SK-N-SH treated with all-trans-retinoic acid at 6 μM for 48 hours (cell line): ENCODE measurements around the gene CMIP.

ENCODE experiments used
- ATAC-seq: fragments of 200-7000 bp; cut with Tn5 transposase; 3 replicates; pipeline ENCODE4 v1.9.1; 2020; ENCODE audit warnings: mild to moderate bottlenecking, moderate library complexity
- ARNTL ChIP-seq: fragments of 450-650 bp; formaldehyde crosslinking; IDR thresholded peaks from 2 replicates; pipeline ENCODE4 v1.5.0; 2020; ENCODE audit warnings: low read depth, mild to moderate bottlenecking, moderate library complexity, borderline replicate concordance
- BACH2 ChIP-seq: fragments of 250-450 bp; sonication (Bioruptor Pico); IDR thresholded peaks from 2 replicates; pipeline ENCODE4 v1.9.0; 2021; ENCODE audit warnings: mild to moderate bottlenecking, borderline replicate concordance
- CSDC2 ChIP-seq: fragments of 250-450 bp; sonication (Bioruptor Pico); IDR thresholded peaks from 2 replicates; pipeline ENCODE4 v1.5.0; 2020; ENCODE audit warnings: mild to moderate bottlenecking, moderate library complexity
- ESRRG ChIP-seq: fragments of 250-450 bp; sonication (Bioruptor Pico); IDR thresholded peaks from 2 replicates; pipeline ENCODE4 v1.6.1; 2021; ENCODE audit warnings: mild to moderate bottlenecking
- GLIS3 ChIP-seq: fragments of 250-450 bp; sonication (Bioruptor Pico); IDR thresholded peaks from 2 replicates; pipeline ENCODE4 v1.5.0; 2020; ENCODE audit warnings: mild to moderate bottlenecking, moderate library complexity
- ISL1 ChIP-seq: fragments of 250-450 bp; sonication (Bioruptor Pico); IDR thresholded peaks from 2 replicates; pipeline ENCODE4 v2.1.2; 2022; ENCODE audit warnings: mild to moderate bottlenecking, moderate library complexity
- PPARA ChIP-seq: fragments of 250-450 bp; sonication (Bioruptor Pico); IDR thresholded peaks from 2 replicates; pipeline ENCODE4 v1.5.0; 2020; ENCODE audit warnings: mild to moderate bottlenecking, borderline replicate concordance
- RARB ChIP-seq: fragments of 250-450 bp; sonication (Bioruptor Pico); IDR thresholded peaks from 2 replicates; pipeline ENCODE4 v1.8.0; 2021; ENCODE audit warnings: mild to moderate bottlenecking, moderate library complexity
- SNAI2 ChIP-seq: fragments of 250-450 bp; sonication (Bioruptor Pico); IDR thresholded peaks from 2 replicates; pipeline ENCODE4 v1.5.0; 2020; ENCODE audit warnings: mild to moderate bottlenecking, moderate library complexity
- TCF4 ChIP-seq: fragments of 250-450 bp; sonication (Bioruptor Pico); IDR thresholded peaks from 2 replicates; pipeline ENCODE4 v1.8.0; 2021; ENCODE audit warnings: mild to moderate bottlenecking, moderate library complexity, borderline replicate concordance
- TOX ChIP-seq: fragments of 250-450 bp; sonication (Bioruptor Pico); IDR thresholded peaks from 2 replicates; pipeline ENCODE4 v1.8.0; 2021; ENCODE audit warnings: mild to moderate bottlenecking, moderate library complexity, borderline replicate concordance
- ZC3H10 ChIP-seq: fragments of 250-450 bp; sonication (Bioruptor Pico); IDR thresholded peaks from 2 replicates; pipeline ENCODE4 v1.5.1; 2021; ENCODE audit warnings: mild to moderate bottlenecking, moderate library complexity
- ZFP3 ChIP-seq: fragments of 250-450 bp; sonication (Bioruptor Pico); IDR thresholded peaks from 2 replicates; pipeline ENCODE4 v1.5.0; 2020; ENCODE audit warnings: mild to moderate bottlenecking, moderate library complexity
- ZFP30 ChIP-seq: fragments of 450-650 bp; formaldehyde crosslinking; IDR thresholded peaks from 2 replicates; pipeline ENCODE4 v1.5.0; 2022; ENCODE audit warnings: mild to moderate bottlenecking, moderate library complexity
- ZNF565 ChIP-seq: fragments of 450-650 bp; formaldehyde crosslinking; conservative IDR thresholded peaks from 2 replicates; pipeline ENCODE4 v1.5.0; 2020; ENCODE audit warnings: low read depth, mild to moderate bottlenecking, moderate library complexity
- ZNF70 ChIP-seq: fragments of 450-650 bp; formaldehyde crosslinking; IDR thresholded peaks from 2 replicates; pipeline ENCODE4 v1.5.0; 2020; ENCODE audit warnings: mild to moderate bottlenecking, moderate library complexity
- ZNF8 ChIP-seq: fragments of 450-650 bp; formaldehyde crosslinking; IDR thresholded peaks from 2 replicates; pipeline ENCODE4 v1.5.0; 2020; ENCODE audit warnings: mild to moderate bottlenecking, moderate library complexity
- TF ChIP-seq, protein P1 (sequence below): fragments of 250-450 bp; sonication (Bioruptor Pico); IDR thresholded peaks from 2 replicates; pipeline ENCODE4 v1.8.0; 2020; ENCODE audit warnings: mild to moderate bottlenecking, moderate library complexity, borderline replicate concordance
- TF ChIP-seq, protein P2 (sequence below): fragments of 250-450 bp; sonication (Bioruptor Pico); IDR thresholded peaks from 2 replicates; pipeline ENCODE4 v1.5.1; 2021; ENCODE audit warnings: mild to moderate bottlenecking, moderate library complexity
- TF ChIP-seq, protein P3 (sequence below): fragments of 250-450 bp; sonication (Bioruptor Pico); IDR thresholded peaks from 2 replicates; pipeline ENCODE4 v1.5.0; 2020; ENCODE audit warnings: mild to moderate bottlenecking, moderate library complexity
- TF ChIP-seq, protein P4 (sequence below): fragments of 250-450 bp; sonication (Bioruptor Pico); IDR thresholded peaks from 2 replicates; pipeline ENCODE4 v1.5.1; 2020; ENCODE audit warnings: low read depth, mild to moderate bottlenecking, moderate library complexity
- TF ChIP-seq, protein P5 (sequence below): fragments of 250-450 bp; sonication (Bioruptor Pico); IDR thresholded peaks from 2 replicates; pipeline ENCODE4 v1.8.0; 2021; ENCODE audit warnings: low read depth, mild to moderate bottlenecking, moderate library complexity, borderline replicate concordance

The CMIP gene

DNA sequence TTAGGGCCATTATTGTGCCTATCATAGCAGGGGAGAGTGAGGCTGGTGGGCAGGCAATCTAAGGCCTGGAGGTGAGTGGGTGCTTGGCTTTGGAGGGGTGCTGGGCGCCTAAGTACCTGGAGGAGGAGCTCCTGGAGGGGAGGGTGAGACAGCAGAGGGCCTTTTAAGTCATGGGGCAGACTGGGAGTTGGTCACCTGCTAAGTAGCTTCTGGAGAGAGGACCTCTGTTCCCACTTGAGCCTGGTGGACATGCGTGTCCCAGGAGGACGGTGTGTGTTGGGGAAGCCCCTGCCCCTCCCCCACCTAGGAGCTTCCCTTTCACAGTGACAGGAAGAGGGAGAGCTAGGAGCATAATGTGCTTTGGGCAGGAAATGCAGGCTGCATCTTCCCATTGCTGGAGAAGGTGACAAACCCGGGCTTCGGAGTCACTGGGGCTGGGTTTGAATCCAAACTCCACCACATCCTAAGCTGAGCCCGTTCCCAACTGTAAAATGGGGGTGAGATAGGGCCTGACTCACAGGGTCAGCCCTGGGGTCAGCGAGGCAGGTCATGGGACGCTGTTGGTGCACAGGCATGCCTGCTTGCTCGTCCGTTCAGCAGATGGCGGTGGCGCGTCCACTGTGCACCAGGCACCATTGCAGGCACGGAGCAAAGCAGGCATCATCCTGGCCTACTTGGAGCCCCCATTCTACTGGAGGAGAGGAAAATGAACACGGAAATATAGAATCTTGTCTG lies 37.9 kb downstream of the CMIP start:
- ATAC-seq = no peak
- TF ChIP-seq ESRRG (CRISPR knock-in tag) = no peak
- TF ChIP-seq, protein P1, sequence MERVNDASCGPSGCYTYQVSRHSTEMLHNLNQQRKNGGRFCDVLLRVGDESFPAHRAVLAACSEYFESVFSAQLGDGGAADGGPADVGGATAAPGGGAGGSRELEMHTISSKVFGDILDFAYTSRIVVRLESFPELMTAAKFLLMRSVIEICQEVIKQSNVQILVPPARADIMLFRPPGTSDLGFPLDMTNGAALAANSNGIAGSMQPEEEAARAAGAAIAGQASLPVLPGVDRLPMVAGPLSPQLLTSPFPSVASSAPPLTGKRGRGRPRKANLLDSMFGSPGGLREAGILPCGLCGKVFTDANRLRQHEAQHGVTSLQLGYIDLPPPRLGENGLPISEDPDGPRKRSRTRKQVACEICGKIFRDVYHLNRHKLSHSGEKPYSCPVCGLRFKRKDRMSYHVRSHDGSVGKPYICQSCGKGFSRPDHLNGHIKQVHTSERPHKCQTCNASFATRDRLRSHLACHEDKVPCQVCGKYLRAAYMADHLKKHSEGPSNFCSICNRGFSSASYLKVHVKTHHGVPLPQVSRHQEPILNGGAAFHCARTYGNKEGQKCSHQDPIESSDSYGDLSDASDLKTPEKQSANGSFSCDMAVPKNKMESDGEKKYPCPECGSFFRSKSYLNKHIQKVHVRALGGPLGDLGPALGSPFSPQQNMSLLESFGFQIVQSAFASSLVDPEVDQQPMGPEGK = no peak
- TF ChIP-seq RARB = no peak
- TF ChIP-seq ZNF565 (CRISPR knock-in tag) = no peak
- TF ChIP-seq ARNTL (CRISPR knock-in tag) = no peak
- no peak for TF ChIP-seq ZNF70

DNA sequence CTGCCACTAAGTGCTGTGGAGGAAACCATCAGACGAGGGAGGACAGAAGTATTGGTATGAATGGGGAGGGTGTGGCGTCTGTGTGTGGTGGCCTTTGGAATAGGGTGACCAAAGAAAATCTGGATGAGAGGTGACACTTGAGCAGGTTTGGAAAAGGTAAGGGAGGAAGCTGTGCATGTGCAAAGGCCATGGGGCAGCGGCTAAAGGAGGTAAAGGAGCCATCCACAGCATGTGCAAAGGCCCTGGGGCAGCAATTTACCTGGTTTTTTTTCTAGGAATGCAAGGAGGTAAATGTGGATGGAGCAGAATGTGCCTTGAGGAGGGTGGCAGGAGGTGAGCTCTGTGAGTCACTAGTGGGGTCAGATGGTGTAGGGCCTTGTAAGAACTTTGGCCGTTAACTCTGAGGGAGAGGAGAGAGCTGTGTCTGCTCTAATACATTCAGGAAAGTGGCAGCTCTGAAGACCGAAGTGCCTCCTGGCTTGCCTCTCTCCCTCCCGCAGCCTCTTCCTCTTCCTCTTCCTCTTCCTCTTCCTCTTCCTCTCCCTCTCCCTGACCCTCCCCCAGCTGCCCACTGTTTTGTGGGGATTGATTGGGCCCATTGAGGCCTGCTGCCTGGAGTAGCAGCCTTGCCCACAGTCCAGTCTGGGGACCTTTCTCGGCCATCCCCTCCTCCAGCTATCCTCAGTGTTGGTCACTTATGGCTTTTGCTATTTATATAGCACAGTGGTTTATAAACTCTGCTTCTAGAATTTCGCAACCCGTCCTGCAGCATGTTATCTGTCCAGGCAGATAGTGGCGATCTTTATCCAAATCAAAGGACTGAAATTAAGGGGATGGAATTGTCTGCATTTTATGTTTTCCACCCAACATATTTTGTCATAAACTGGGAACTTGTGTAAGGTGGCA lies 38.7 kb downstream of the CMIP start:
- ATAC-seq = no peak
- TF ChIP-seq ZNF8 (CRISPR knock-in tag) (no peak), ARNTL (CRISPR knock-in tag) (no peak)

DNA sequence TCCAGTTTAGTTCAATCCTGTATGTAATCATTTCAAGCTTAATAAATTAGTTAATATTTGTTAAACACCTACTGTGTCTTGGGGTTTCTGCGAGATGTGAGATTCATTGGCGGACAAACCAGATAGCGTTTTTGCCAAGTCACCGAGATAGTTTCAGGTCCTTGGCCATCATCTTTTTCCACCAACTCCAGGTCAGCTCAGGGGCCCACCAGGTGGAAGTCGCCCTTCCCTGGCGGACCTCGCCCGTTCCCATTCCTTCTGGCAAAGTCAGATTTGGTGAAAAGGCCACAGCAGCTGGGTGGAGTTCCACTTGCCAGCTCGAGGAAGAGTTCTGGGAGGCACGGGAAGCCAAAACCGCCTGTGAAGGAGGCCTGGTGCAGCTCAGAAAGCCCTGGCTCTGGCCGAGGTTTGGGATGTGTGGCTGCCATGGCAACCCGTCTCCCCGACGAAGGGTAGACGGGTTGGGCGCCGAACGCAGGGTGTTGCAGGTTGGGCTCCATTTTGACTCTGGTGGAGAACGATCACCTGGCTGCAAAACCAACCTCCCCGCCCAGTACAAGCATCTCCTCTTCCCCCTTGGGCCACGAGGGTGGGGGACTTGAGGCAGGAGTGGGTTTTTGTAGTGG lies 39.5 kb downstream of the CMIP start:
- TF ChIP-seq PPARA (CRISPR knock-in tag) (no peak), BACH2 (CRISPR knock-in tag) (no peak), RARB (no peak), ZFP3 (no peak), SNAI2 (CRISPR knock-in tag) (no peak), ZNF70 (no peak), ZNF8 (CRISPR knock-in tag) (no peak), TCF4 (CRISPR knock-in tag) (no peak), TOX (CRISPR knock-in tag) (no peak), ARNTL (CRISPR knock-in tag) (no peak), GLIS3 (CRISPR knock-in tag) (no peak), ZNF565 (CRISPR knock-in tag) (no peak), ZFP30 (no peak), CSDC2 (no peak), ISL1 (CRISPR knock-in tag) (no peak), ZC3H10 (CRISPR knock-in tag) (no peak)
- TF ChIP-seq, protein P2, sequence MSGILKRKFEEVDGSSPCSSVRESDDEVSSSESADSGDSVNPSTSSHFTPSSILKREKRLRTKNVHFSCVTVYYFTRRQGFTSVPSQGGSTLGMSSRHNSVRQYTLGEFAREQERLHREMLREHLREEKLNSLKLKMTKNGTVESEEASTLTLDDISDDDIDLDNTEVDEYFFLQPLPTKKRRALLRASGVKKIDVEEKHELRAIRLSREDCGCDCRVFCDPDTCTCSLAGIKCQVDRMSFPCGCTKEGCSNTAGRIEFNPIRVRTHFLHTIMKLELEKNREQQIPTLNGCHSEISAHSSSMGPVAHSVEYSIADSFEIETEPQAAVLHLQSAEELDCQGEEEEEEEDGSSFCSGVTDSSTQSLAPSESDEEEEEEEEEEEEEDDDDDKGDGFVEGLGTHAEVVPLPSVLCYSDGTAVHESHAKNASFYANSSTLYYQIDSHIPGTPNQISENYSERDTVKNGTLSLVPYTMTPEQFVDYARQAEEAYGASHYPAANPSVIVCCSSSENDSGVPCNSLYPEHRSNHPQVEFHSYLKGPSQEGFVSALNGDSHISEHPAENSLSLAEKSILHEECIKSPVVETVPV = no peak
- TF ChIP-seq, protein P3, sequence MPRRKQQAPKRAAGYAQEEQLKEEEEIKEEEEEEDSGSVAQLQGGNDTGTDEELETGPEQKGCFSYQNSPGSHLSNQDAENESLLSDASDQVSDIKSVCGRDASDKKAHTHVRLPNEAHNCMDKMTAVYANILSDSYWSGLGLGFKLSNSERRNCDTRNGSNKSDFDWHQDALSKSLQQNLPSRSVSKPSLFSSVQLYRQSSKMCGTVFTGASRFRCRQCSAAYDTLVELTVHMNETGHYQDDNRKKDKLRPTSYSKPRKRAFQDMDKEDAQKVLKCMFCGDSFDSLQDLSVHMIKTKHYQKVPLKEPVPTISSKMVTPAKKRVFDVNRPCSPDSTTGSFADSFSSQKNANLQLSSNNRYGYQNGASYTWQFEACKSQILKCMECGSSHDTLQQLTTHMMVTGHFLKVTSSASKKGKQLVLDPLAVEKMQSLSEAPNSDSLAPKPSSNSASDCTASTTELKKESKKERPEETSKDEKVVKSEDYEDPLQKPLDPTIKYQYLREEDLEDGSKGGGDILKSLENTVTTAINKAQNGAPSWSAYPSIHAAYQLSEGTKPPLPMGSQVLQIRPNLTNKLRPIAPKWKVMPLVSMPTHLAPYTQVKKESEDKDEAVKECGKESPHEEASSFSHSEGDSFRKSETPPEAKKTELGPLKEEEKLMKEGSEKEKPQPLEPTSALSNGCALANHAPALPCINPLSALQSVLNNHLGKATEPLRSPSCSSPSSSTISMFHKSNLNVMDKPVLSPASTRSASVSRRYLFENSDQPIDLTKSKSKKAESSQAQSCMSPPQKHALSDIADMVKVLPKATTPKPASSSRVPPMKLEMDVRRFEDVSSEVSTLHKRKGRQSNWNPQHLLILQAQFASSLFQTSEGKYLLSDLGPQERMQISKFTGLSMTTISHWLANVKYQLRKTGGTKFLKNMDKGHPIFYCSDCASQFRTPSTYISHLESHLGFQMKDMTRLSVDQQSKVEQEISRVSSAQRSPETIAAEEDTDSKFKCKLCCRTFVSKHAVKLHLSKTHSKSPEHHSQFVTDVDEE = no peak
- TF ChIP-seq, protein P4, sequence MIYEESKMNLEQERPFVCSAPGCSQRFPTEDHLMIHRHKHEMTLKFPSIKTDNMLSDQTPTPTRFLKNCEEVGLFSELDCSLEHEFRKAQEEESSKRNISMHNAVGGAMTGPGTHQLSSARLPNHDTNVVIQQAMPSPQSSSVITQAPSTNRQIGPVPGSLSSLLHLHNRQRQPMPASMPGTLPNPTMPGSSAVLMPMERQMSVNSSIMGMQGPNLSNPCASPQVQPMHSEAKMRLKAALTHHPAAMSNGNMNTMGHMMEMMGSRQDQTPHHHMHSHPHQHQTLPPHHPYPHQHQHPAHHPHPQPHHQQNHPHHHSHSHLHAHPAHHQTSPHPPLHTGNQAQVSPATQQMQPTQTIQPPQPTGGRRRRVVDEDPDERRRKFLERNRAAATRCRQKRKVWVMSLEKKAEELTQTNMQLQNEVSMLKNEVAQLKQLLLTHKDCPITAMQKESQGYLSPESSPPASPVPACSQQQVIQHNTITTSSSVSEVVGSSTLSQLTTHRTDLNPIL = no peak
- TF ChIP-seq, protein P5, sequence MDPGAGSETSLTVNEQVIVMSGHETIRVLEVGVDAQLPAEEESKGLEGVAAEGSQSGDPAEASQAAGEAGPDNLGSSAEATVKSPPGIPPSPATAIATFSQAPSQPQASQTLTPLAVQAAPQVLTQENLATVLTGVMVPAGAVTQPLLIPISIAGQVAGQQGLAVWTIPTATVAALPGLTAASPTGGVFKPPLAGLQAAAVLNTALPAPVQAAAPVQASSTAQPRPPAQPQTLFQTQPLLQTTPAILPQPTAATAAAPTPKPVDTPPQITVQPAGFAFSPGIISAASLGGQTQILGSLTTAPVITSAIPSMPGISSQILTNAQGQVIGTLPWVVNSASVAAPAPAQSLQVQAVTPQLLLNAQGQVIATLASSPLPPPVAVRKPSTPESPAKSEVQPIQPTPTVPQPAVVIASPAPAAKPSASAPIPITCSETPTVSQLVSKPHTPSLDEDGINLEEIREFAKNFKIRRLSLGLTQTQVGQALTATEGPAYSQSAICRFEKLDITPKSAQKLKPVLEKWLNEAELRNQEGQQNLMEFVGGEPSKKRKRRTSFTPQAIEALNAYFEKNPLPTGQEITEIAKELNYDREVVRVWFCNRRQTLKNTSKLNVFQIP = no peak
- ATAC-seq = no peak
